22Rv1 (cell line): ENCODE data around the gene FANCC.
"Not testable (repeated sequence)": the region's sequence is repeated elsewhere in the genome, so short reads cannot be mapped to it uniquely, and the experiment has no call there.

Experiments
- H3K27ac ChIP-seq: fragments of 450-650 bp; 2 replicates; pipeline ENCODE4 v1.5.1; 2017
- ZFX ChIP-seq: fragments of 450-650 bp; IDR thresholded peaks from 2 replicates; pipeline ENCODE4 v1.6.1; 2017; ENCODE audit warnings: antibody characterized with exemption, borderline replicate concordance
- TF ChIP-seq, protein P1 (sequence below): fragments of 450-650 bp; IDR thresholded peaks from 2 replicates; pipeline ENCODE4 v1.5.1; 2017; ENCODE audit warnings: mild to moderate bottlenecking

FANCC gene

GRCh38 chr9:95280745-95281144 is 36.8 kb downstream of the FANCC start:
- no peak overlapping the region for H3K27ac ChIP-seq
- TF ChIP-seq, protein P1, sequence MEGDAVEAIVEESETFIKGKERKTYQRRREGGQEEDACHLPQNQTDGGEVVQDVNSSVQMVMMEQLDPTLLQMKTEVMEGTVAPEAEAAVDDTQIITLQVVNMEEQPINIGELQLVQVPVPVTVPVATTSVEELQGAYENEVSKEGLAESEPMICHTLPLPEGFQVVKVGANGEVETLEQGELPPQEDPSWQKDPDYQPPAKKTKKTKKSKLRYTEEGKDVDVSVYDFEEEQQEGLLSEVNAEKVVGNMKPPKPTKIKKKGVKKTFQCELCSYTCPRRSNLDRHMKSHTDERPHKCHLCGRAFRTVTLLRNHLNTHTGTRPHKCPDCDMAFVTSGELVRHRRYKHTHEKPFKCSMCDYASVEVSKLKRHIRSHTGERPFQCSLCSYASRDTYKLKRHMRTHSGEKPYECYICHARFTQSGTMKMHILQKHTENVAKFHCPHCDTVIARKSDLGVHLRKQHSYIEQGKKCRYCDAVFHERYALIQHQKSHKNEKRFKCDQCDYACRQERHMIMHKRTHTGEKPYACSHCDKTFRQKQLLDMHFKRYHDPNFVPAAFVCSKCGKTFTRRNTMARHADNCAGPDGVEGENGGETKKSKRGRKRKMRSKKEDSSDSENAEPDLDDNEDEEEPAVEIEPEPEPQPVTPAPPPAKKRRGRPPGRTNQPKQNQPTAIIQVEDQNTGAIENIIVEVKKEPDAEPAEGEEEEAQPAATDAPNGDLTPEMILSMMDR = no peak

GRCh38 chr9:95277509-95277908 is 40.0 kb downstream of the FANCC start:
- H3K27ac ChIP-seq = no peak overlapping the region
- TF ChIP-seq ZFX = no peak
- TF ChIP-seq, protein P1 = no peak

GRCh38 chr9:95276395-95276954 is 41.0 kb downstream of the FANCC start:
- H3K27ac ChIP-seq = no peak overlapping the region

DNA sequence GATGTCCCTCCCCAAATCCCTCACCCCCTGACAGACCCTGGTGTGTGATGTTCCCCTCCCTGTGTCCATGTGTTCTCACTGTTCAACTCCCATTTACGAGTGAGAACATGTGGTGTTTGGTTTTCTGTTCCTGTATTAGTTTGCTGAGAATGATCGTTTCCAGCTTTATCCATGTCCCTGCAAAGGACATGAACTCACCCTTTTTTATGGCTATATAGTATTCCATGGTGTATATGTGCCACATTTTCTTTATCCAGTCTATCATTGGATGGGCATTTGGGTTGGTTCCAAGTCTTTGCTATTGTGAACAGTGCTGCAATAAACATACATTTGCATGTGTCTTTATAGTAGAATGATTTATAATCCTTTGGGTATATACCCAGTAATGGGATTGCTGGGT is 43.3 kb downstream of the FANCC start:
- not testable (repeated sequence) for H3K27ac ChIP-seq

More at GRCh38 chr9:95276395-95276954, 41.0 kb downstream of the FANCC start:
- TF ChIP-seq, protein P1 = no peak
- TF ChIP-seq ZFX = no peak

GRCh38 chr9:95273369-95274022 is 44.0 kb downstream of the FANCC start:
- no peak overlapping the region for H3K27ac ChIP-seq
- no peak for TF ChIP-seq ZFX
- TF ChIP-seq, protein P1 = no peak

GRCh38 chr9:95272830-95273229 is 44.7 kb downstream of the FANCC start:
- TF ChIP-seq ZFX = no peak
- TF ChIP-seq, protein P1 = no peak
- no peak overlapping the region for H3K27ac ChIP-seq

DNA sequence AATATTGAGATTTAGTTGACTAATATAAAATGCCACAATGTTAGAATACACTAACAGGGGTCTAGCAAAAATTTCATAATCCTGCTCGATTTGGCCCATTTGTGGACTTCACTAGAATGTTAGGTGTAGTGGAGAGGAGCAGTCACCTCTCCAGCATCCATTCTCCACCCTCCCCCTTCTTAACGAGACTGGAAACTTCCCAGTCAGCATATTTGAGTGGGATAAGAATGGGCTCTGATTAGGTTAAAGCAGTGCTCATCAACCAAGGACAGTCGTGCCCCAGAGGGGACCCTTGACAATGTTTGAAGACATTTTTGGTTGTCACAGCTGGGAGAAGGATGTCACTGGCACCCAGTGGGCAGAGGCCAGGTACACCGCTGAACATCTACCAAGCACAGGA is 46.7 kb downstream of the FANCC start:
- TF ChIP-seq, protein P1 = no peak
- TF ChIP-seq ZFX = no peak
- peak overlapping the region; percentile 50 for H3K27ac ChIP-seq

DNA sequence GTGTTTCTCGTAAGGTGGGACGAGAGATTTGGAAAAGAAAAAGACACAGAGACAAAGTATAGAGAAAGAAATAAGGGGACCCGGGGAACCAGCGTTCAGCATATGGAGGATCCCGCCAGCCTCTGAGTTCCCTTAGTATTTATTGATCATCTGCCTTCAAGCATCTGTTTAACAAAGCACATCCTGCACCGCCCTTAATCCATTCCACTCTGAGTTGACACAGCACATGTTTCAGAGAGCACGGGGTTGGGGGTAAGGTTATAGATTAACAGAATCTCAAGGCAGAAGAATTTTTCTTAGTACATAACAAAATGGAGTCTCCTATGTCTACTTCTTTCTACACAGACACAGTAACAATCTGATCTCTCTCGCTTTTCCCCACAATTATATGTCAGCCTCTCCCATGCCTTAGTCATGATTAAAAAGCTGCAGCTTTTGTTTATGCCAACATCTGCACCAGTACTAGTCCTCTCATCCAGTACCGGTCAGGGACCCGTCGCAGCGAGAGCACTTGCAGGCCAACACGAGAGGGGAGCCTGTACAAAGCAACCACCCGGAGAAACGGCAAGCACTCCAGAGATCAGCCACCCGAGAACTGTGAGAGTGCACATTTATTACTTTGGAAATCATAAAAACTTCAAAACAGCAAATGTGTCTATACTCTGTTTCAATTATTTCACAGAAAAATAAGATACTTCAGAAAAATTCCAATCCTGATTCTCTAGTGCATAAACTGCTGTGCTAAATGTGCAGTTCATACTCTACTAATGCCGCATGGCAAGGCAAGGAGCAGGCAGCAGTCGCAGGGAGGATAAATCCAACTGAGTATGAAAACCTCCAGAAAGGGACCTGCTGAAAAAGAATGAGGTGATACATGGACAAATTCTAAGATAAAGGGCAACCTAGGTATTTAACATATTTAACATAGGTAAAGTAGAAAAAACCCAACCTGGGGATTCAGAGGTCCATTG is 47.4 kb downstream of the FANCC start:
- peak overlapping the region; percentile 50 for H3K27ac ChIP-seq
